ENCODE measurements around the gene HSPA13. TPM values are rescaled to one million over a fixed set of nuclear protein-coding genes. Genes with fewer than 3 reads are reported as not detected.

The HSPA13 gene
- total and polyA plus RNA-seq, 10 of the 15 experiments (the other 5 are each of a cell fraction or from before 2014, with no cell fraction given) = 10.0 to 26.9 (median 18.6) TPM

- no peak for TF ChIP-seq TCF3 (IDR thresholded peaks at IDR 0.05; ENCODE audit: borderline replicate concordance, insufficient read depth, low read depth, low read length)
These were observed 1.5 kb upstream of the HSPA13 start (continued) for GRCh38 chr21:14384453-14384852.

- H3K9me3 ChIP-seq (replicated peaks; ENCODE audit: control insufficient read depth, insufficient read depth, low read length) = no peaks in the 10 kb centered on the region; the same call in 2 of the 3 replicates
- peaks cover 0 to 3% of the 10 kb centered on the region in 2 experiments; a peak in 1 of 4 replicates for H3K36me3 ChIP-seq (ENCODE audit: control insufficient read depth in 2 of 2, insufficient read depth in 2 of 2, low read length in 1 of 2)
- H3K27me3 ChIP-seq (replicated peaks in 1 of 2; ENCODE audit: control insufficient read depth in 2 of 2, insufficient read depth in 2 of 2, low read length in 1 of 2) = no peaks in the 10 kb centered on the region
- H3K27ac ChIP-seq (ENCODE audit: control insufficient read depth, insufficient read depth) = peak overlapping the region; percentile 91
- intact Hi-C loops (cut with micrococcal nuclease; ENCODE audit: unreplicated experiment) = loop anchor here (5.0 kb wide), 1 partner anchor 684 kb away; no protein-coding TSS in a partner anchor
- POLR2A ChIA-PET = interaction anchor here (1.7 to 1.8 kb wide), 2 partner anchors 31 to 162 kb away, joined by 4 to 5 read pairs; no protein-coding TSS in a partner anchor
- H3K9ac ChIP-seq (ENCODE audit: control insufficient read depth, insufficient read depth, low read length) = peak overlapping the region; percentile 95
- peak; percentile 46 for ATAC-seq
- CTCF ChIA-PET = interaction anchor here (0.6 to 1.0 kb wide), 2 partner anchors 17 to 130 kb away, joined by 3 read pairs; no protein-coding TSS in a partner anchor
- H3K79me2 ChIP-seq (ENCODE audit: control insufficient read depth, insufficient read depth, low read length) = peaks cover 40% of the 10 kb centered on the region
- 1% methylated on average over 21 of the region's 21 CpGs for WGBS (ENCODE audit: insufficient coverage, insufficient replicate concordance, low lambda C conversion rate, missing lambda C conversion rate)
- 0 out of 2 replicates have a peak, but pooled peaks cover 6% of the 10 kb centered on the region for H3K4me1 ChIP-seq (ENCODE audit: control insufficient read depth, insufficient read depth, low read length)
- peak overlapping the region; percentile 88 for H3K4me3 ChIP-seq
- in situ Hi-C loops (cut with MboI) = loop anchor here (5.0 kb wide), 1 partner anchor 1344 kb away; the partner anchor contains the start of gene USP25
- no peaks in the 10 kb centered on the region for H4K20me1 ChIP-seq (ENCODE audit: control insufficient read depth, insufficient read depth)
- peak overlapping the region; percentile 91 for H2AFZ ChIP-seq (ENCODE audit: control insufficient read depth, low read depth, low read length)
- peak; percentile 12 for DNase-seq (ENCODE audit: low read depth, low spot score)
- H3K4me2 ChIP-seq (ENCODE audit: control insufficient read depth, insufficient read depth) = peak overlapping the region; percentile 92
- RAD21 ChIA-PET (ENCODE audit: unreplicated experiment) = interaction anchor here (1.0 to 1.4 kb wide), 3 partner anchors 13 to 493 kb away, joined by 3 to 4 read pairs (median 4); no protein-coding TSS in a partner anchor
- BruUV-seq (replicated peaks) = TSS peak; percentile 92
- no peak for FAIRE-seq
- SMC1A ChIA-PET (ENCODE audit: uncharacterized antibody, unreplicated experiment) = interaction anchor here (1.0 to 2.0 kb wide), 6 partner anchors 19 to 675 kb away, joined by 3 to 8 read pairs (median 4); no protein-coding TSS in a partner anchor
- TF ChIP-seq KLF5 (IDR thresholded peaks at IDR 0.05; ENCODE audit: partially characterized antibody) (no peak), ASH2L (IDR thresholded peaks at IDR 0.05; ENCODE audit: borderline replicate concordance, low read depth) (peak; percentile 80; the same call in 1 of the 2 replicates), ZBTB40 (IDR thresholded peaks at IDR 0.05; ENCODE audit: borderline replicate concordance) (no peak), IKZF2 (IDR thresholded peaks at IDR 0.05) (peak in 1 of 2 experiments; percentile 13; a peak in 1 of 4 replicates), TCF7 (IDR thresholded peaks at IDR 0.05; ENCODE audit: borderline replicate concordance) (no peak), WRNIP1 (IDR thresholded peaks at IDR 0.05; ENCODE audit: borderline replicate concordance, low read depth, low read length) (no peak), ZBTB4 (CRISPR knock-in tag; IDR thresholded peaks at IDR 0.05) (no peak), CBX3 (IDR thresholded peaks at IDR 0.05; ENCODE audit: borderline replicate concordance, low read depth) (no peak), MYB (IDR thresholded peaks at IDR 0.05; ENCODE audit: borderline replicate concordance, low read depth, low read length) (no peak), CEBPB (IDR thresholded peaks at IDR 0.05; ENCODE audit: borderline replicate concordance in 1 of 2, low read depth in 2 of 2, low read length in 2 of 2) (no peak), RCOR1 (conservative IDR thresholded peaks at IDR 0.05; ENCODE audit: low read depth, low read length) (no peak), CHD2 (IDR thresholded peaks at IDR 0.05; ENCODE audit: borderline replicate concordance, low read depth, low read length) (no peak), FOS (IDR thresholded peaks at IDR 0.05; ENCODE audit: borderline replicate concordance, extremely low read depth, insufficient read length) (no peak)
These were observed 742 bp upstream of the HSPA13 start for GRCh38 chr21:14383596-14384180.

Data from GM12878 (cell line).